Measurements from ENCODE around the gene SH3RF3.

GRCh38 chr2:109517118-109517889, 388.3 kb downstream of the SH3RF3 start:
- TF ChIP-seq CTCF (IDR thresholded peaks at IDR 0.05) = no peak
- no peak for TF ChIP-seq POLR2A (IDR thresholded peaks at IDR 0.05)
- TF ChIP-seq POLR2AphosphoS5 (IDR thresholded peaks at IDR 0.05) = no peak
